ENCODE data around the gene APOE.
A peak's percentile ranks its signal among the peaks of the same experiment; 100 is the strongest.

Gene APOE

GRCh38 chr19:44954649-44955504, 49.3 kb downstream of the APOE start, which contains the start of gene CLPTM1:
Gene CLPTM1, plus strand, starts transcription at chr19:44955380. Its CDS starts 16 bp downstream, at chr19:44955396.
- DNase-seq: peak; percentile 94 to 97

DNA sequence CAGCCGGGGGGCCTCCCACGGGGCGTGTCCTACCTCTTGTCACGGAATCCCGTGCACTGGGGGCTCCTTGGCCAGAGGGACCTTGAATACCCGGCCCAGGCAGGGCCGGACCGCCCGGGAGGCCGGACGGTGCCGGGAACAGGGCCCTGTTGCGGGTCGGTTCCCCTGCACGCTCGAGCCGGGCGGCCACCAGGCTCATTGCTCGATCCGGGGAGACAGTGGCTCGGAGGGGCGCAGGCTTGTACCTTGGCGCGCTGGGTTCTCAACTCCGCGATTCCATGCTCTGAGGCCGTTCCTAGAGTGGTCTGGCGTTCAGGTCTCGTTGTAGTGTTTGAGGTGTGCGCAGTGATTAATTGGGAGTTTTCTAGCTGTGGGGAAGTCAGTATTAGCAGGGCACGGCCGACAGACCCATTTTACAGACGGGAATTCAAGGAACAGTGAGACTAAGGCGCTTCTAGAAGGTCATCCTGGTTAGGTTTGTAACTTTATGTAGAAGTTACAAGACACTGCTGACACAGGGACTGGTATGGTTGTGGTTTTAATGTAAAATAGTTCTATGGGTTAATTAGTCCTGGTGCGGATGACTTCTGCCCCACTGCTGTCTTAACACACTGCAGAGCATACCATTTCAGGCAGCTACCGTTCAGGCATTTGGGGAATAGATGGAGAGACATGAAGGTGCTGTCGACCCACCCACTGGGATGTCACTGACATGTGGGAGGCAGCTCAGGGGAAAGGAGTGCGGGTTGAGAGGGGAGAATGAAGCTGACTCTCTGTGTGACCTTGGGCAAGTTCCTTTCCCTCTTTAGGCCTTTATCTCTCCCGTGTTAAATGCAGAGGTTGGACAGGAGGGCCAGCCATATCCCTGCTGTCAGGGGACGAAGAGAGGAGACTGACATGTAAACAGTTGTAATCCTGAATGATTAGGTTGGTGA, 50.2 kb downstream of the APOE start:
- DNase-seq: no peak

- no peak for DNase-seq
Observed at GRCh38 chr19:44957526-44957925, 51.9 kb downstream of the APOE start.

DNA sequence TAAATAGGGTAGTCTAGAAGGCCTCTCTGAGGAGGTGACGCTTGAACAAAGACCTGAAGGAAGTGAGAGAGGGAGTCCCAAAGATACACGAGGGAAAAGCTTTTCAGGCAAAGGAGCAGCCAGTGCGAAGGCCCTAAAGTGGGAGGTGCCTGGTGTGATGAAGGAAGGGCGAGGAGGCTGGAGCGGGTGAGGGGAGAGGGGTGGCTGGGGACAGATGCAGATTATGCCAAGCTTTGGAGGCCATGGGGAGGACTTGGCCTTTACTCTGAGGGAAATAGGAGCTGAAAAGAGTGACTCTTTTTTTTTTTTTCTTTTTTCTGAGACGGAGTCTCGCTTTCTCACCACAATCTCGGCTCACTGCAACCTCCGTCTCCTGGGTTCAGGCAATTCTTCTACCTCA, 52.5 kb downstream of the APOE start:
- no peak for DNase-seq

Data from stimulated activated CD4-positive, alpha-beta T cell treated with anti-CD3 and anti-CD28 coated beads, Interleukin-4, amount 100 ng/mL, for 4 hours (primary cell).